Skeletal muscle tissue (tissue), 4 donors: ENCODE data around the gene GPRC6A. TPM values are rescaled to one million over a fixed set of nuclear protein-coding genes. Genes with fewer than 3 reads are reported as not detected.
A peak's percentile ranks its signal among the peaks of the same experiment; 100 is the strongest.

Source experiments
- H3K27ac ChIP-seq: one replicate; pipeline ENCODE4 v1.7.0; 2013; ENCODE audit warnings: mild to moderate bottlenecking, low read depth, low read length, inconsistent platforms
- H3K27me3 ChIP-seq, 3 donors: one replicate each; pipeline ENCODE4 v1.7.0; 2013; ENCODE audit warnings: low read length in 3 of 3; ENCODE audit not compliant: control insufficient read depth in 3 of 3, insufficient read depth in 3 of 3
- H3K36me3 ChIP-seq, 3 donors: one replicate each; pipeline ENCODE4 v1.7.0; 2013; ENCODE audit warnings: low read length in 3 of 3; ENCODE audit not compliant: control insufficient read depth in 3 of 3, insufficient read depth in 3 of 3
- H3K4me1 ChIP-seq, 3 donors: one replicate each; pipeline ENCODE4 v1.7.0; 2013; ENCODE audit warnings: low read length in 3 of 3, mild to moderate bottlenecking in 3 of 3; ENCODE audit not compliant: control insufficient read depth in 3 of 3, insufficient read depth in 3 of 3
- H3K4me3 ChIP-seq, 3 donors: one replicate each; pipeline ENCODE4 v1.7.0; 2013; ENCODE audit warnings: low read length in 3 of 3
- H3K9ac ChIP-seq, 3 donors: one replicate each; pipeline ENCODE4 v1.7.0; 2013; ENCODE audit warnings: low read length in 3 of 3, mild to moderate bottlenecking in 3 of 3, moderate library complexity in 2 of 3, low read depth in 1 of 3
- H3K9me3 ChIP-seq, 3 donors: one replicate each; pipeline ENCODE4 v1.7.0; 2013; ENCODE audit warnings: low read length in 3 of 3; ENCODE audit not compliant: control insufficient read depth in 3 of 3
- total RNA-seq: library from RNA; depleted of rRNA; stranded (reverse); fragments of >200 nt; gene quantifications from one replicate; pipeline ENCODE4 v1.2.3, GENCODE V29; 2014
- donor health status: Osteomylitis.

Gene GPRC6A
- total RNA-seq, 1 donor from 2014 or later = not detected

DNA sequence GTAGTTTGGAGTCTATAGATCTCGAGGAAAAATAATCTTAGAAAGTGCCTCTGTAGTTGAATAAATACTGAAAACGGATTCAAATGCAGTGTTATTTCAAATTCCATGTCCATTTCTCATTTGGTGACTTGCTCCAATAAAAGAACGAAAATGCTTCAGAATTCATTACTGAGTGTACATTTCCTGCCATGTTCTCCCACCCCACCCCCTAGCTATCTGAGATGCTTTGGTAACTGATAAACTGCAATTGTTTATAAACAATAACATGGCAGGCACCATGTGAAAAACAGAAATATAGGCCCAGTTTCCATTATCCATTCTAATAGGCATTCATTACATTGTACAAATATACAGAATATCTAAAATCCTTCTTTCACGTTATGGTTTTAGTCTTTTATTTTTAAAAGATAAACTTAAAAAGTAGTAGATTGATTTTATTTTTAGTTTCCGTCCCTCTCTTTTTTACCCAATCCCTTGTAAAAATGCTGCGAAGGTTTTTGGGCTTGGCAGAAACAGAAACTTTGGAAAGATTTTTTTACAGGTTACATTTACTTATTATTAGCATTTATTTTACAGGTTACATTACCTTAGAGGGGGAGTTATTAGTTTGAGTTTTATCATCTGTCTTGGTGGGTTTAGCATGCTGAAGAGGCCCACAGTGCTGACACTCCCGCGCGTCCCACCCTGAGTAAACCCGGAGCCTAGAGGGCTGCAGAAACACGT, 64.8 kb downstream of the GPRC6A start:
- Histone ChIP-seq H3K36me3 (no peaks in the 10 kb centered on the region), H3K9ac (no peak overlapping the region), H3K27ac (no peak overlapping the region), H3K27me3 (peaks cover 19 to 23% (median 22%) of the 10 kb centered on the region in 3 donors), H3K4me3 (peak overlapping the region in 2 of 3 donors; percentile 71 to 72), H3K9me3 (no peaks in the 10 kb centered on the region), H3K4me1 (peaks cover 5 to 10% (median 6%) of the 10 kb centered on the region in 3 donors)

GRCh38 chr6:116763048-116763447, 65.8 kb downstream of the GPRC6A start:
- no peaks in the 10 kb centered on the region for H3K36me3 ChIP-seq
- no peak overlapping the region for H3K4me3 ChIP-seq
- peaks cover 5 to 10% (median 6%) of the 10 kb centered on the region in 3 donors for H3K4me1 ChIP-seq
- no peak overlapping the region for H3K27ac ChIP-seq
- no peaks in the 10 kb centered on the region for H3K9me3 ChIP-seq
- no peak overlapping the region for H3K9ac ChIP-seq
- H3K27me3 ChIP-seq = peaks cover 19 to 23% (median 22%) of the 10 kb centered on the region in 3 donors

DNA sequence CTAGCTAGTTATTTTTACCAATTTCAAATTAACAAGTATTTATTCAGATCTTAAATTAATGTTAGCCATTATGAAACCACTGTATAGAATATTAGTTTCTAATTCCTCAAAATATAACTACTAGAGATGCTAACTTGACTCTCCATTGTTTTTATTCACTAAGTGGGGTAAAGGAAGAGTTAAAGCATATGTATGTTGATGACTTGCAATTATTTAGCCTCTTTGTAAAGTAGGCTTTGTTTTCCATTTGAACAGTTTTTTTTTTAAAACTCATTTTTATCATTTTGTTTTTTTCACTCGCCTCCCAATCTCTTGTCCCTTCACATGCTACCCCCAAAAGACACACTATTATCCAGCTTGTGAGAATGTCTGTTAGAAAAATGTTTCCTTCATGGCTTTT, 66.6 kb downstream of the GPRC6A start:
- H3K36me3 ChIP-seq = no peaks in the 10 kb centered on the region
- H3K9me3 ChIP-seq = no peaks in the 10 kb centered on the region
- no peak overlapping the region for H3K9ac ChIP-seq
- peaks cover 5 to 10% (median 6%) of the 10 kb centered on the region in 3 donors for H3K4me1 ChIP-seq
- H3K27me3 ChIP-seq = peaks cover 19 to 23% (median 22%) of the 10 kb centered on the region in 3 donors
- no peak overlapping the region for H3K4me3 ChIP-seq
- no peak overlapping the region for H3K27ac ChIP-seq

GRCh38 chr6:116761779-116762178, 67.1 kb downstream of the GPRC6A start:
- Histone ChIP-seq H3K4me3 (no peak overlapping the region), H3K4me1 (peaks cover 5 to 10% (median 6%) of the 10 kb centered on the region in 3 donors), H3K9me3 (no peaks in the 10 kb centered on the region), H3K27me3 (peaks cover 19 to 23% (median 22%) of the 10 kb centered on the region in 3 donors), H3K36me3 (no peaks in the 10 kb centered on the region), H3K27ac (no peak overlapping the region), H3K9ac (no peak overlapping the region)

DNA sequence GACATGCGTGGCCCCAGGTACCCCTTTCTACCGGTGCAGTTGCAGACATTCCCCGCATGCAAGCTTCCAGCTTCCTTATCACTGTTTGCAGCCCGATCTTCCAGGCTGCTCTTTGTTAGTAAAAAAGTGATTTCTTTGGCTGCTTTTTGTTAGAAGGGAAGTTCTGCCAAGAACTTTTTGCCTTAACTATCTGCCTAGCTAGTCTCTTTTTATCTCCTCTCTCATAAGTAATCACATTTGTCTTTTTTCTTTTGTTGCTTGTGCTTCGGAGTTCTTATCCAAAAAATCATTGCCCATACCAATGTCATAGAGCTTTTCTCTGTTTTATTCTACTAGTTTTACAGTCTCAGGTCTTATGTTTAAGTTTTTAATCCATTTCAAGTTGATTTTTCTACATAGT, 83.7 kb downstream of the GPRC6A start:
- Histone ChIP-seq H3K9ac (no peak overlapping the region), H3K27me3 (no peaks in the 10 kb centered on the region), H3K4me3 (no peak overlapping the region), H3K36me3 (no peaks in the 10 kb centered on the region), H3K4me1 (no peaks in the 10 kb centered on the region), H3K9me3 (no peaks in the 10 kb centered on the region), H3K27ac (no peak overlapping the region)

Other genes with a start within 250 kb of the GPRC6A start
- 0.52 TPM for gene RSPH4A, start 212.6 kb downstream of the GPRC6A start, total RNA-seq
- 10.4 TPM for gene ZUP1, start 160.3 kb downstream of the GPRC6A start, total RNA-seq
- 9.4 TPM for gene KPNA5, start 147.9 kb downstream of the GPRC6A start, total RNA-seq
- 4.7 TPM for gene FAM162B, start 63.4 kb downstream of the GPRC6A start, total RNA-seq
- not detected for gene RFX6, start 48.2 kb upstream of the GPRC6A start, total RNA-seq